Sigmoid colon (tissue), 3 donors: ENCODE measurements around the gene OR7C1.

Source experiments
- CTCF ChIP-seq, 4 experiments: fragments of 450-650 bp in 3 of 4; fragments of 200-600 bp in 1 of 4; IDR thresholded peaks; one replicate each; pipeline ENCODE4 v1.5.1; 2016 to 2019; ENCODE audit warnings: antibody characterized with exemption in 4 of 4, mild to moderate bottlenecking in 3 of 4, moderate library complexity in 2 of 4
- POLR2A ChIP-seq, 2 donors: fragments of 450-650 bp; IDR thresholded peaks; one replicate each; pipeline ENCODE4 v1.6.1; 2016; ENCODE audit warnings: antibody characterized with exemption in 2 of 2, mild to moderate bottlenecking in 2 of 2, moderate library complexity in 2 of 2

- TF ChIP-seq CTCF (IDR thresholded peaks at IDR 0.05) = no peak
- no peak for TF ChIP-seq POLR2A (IDR thresholded peaks at IDR 0.05)
These were observed 19.9 kb downstream of the OR7C1 start for GRCh38 chr19:14814982-14815652.
